Urothelium cell line (cell line): ENCODE data around the gene TSPAN5.

Experiments used
- DNase-seq: peaks from one replicate; pipeline ENCODE4 v3.0.0; 2011; ENCODE audit warnings: low spot score, mixed read lengths
- FAIRE-seq: peaks from 2 replicates; lab custom pipeline; 2011; peaks lifted over from hg19 to GRCh38; lab: Jason Lieb, UNC

The TSPAN5 gene

GRCh38 chr4:98601708-98602107, 56.7 kb downstream of the TSPAN5 start:
- DNase-seq (no peak), FAIRE-seq (no peak)

- no peak for FAIRE-seq
Measured at GRCh38 chr4:98599617-98600205, 58.7 kb downstream of the TSPAN5 start.

GRCh38 chr4:98586962-98587354, 71.5 kb downstream of the TSPAN5 start:
- FAIRE-seq, result no peak
- no peak for DNase-seq

More at GRCh38 chr4:98599617-98600205, 58.7 kb downstream of the TSPAN5 start:
- no peak for DNase-seq

- FAIRE-seq, result no peak
- DNase-seq, result no peak
Measured at GRCh38 chr4:98586291-98586961, 72.0 kb downstream of the TSPAN5 start.

GRCh38 chr4:98585596-98585995, 72.8 kb downstream of the TSPAN5 start:
- no peak for FAIRE-seq
- DNase-seq, result no peak

GRCh38 chr4:98584265-98584664, 74.1 kb downstream of the TSPAN5 start:
- DNase-seq (no peak), FAIRE-seq (no peak)

- no peak for FAIRE-seq
Measured at GRCh38 chr4:98583265-98583664, 75.1 kb downstream of the TSPAN5 start.

GRCh38 chr4:98581126-98581525, 77.3 kb downstream of the TSPAN5 start:
- DNase-seq, result no peak
- FAIRE-seq, result no peak

More at GRCh38 chr4:98583265-98583664, 75.1 kb downstream of the TSPAN5 start:
- DNase-seq, result no peak

GRCh38 chr4:98577956-98578355, 80.5 kb downstream of the TSPAN5 start:
- FAIRE-seq (no peak), DNase-seq (no peak)

- no peak for DNase-seq
- no peak for FAIRE-seq
Measured at GRCh38 chr4:98574816-98575215, 83.6 kb downstream of the TSPAN5 start.

- FAIRE-seq, result no peak
- no peak for DNase-seq
Measured at GRCh38 chr4:98573791-98574190, 84.6 kb downstream of the TSPAN5 start.

- no peak for DNase-seq
- no peak for FAIRE-seq
Measured at GRCh38 chr4:98572697-98573096, 85.7 kb downstream of the TSPAN5 start.

GRCh38 chr4:98571161-98571786, 87.1 kb downstream of the TSPAN5 start:
- FAIRE-seq, result no peak
- no peak for DNase-seq

GRCh38 chr4:98570151-98570797, 88.1 kb downstream of the TSPAN5 start:
- FAIRE-seq (no peak), DNase-seq (no peak)

- FAIRE-seq, result no peak
- DNase-seq, result no peak
Measured at GRCh38 chr4:98568941-98569663, 89.3 kb downstream of the TSPAN5 start.

- FAIRE-seq (no peak), DNase-seq (no peak)
Measured at GRCh38 chr4:98567611-98568010, 90.8 kb downstream of the TSPAN5 start.

GRCh38 chr4:98566361-98567008, 91.9 kb downstream of the TSPAN5 start:
- no peak for FAIRE-seq
- no peak for DNase-seq

GRCh38 chr4:98565681-98566301, 92.6 kb downstream of the TSPAN5 start:
- FAIRE-seq (no peak), DNase-seq (no peak)

GRCh38 chr4:98564852-98565251, 93.6 kb downstream of the TSPAN5 start:
- DNase-seq, result no peak
- FAIRE-seq, result no peak

- no peak for DNase-seq
- FAIRE-seq, result no peak
Measured at GRCh38 chr4:98560321-98560720, 98.1 kb downstream of the TSPAN5 start.
